ENCODE measurements around the gene ENPP6.

- no peak for TF ChIP-seq ZNF302 (CRISPR knock-in tag; IDR thresholded peaks at IDR 0.05)
- TF ChIP-seq CHD2 (IDR thresholded peaks at IDR 0.05; ENCODE audit: low read length, partially characterized antibody) = no peak
- no peak for TF ChIP-seq SMC3 (IDR thresholded peaks at IDR 0.05)
- no peak for TF ChIP-seq CTCF (IDR thresholded peaks at IDR 0.05)
- TF ChIP-seq EP300 (IDR thresholded peaks at IDR 0.05) = no peak
- no peak for TF ChIP-seq POLR2A (IDR thresholded peaks at IDR 0.05; ENCODE audit: low read length)
- TF ChIP-seq JUN (IDR thresholded peaks at IDR 0.05) = no peak
- no peak for TF ChIP-seq PBX3 (IDR thresholded peaks at IDR 0.05)
- TF ChIP-seq SREBF2 (IDR thresholded peaks at IDR 0.05) = no peak
These were observed 43.6 kb upstream of the ENPP6 start for GRCh38 chr4:184261246-184261645.
